HepG2 (cell line): ENCODE data around the gene PCGF3. TPM values are rescaled to one million over a fixed set of nuclear protein-coding genes. Genes with fewer than 3 reads are reported as not detected.

Experiments used
- BRD4 ChIP-seq: sonication (generic); formaldehyde crosslinking; IDR thresholded peaks from 2 replicates; pipeline ENCODE4 v1.4.0; 2020; ENCODE audit warnings: missing genetic modification reagents
- CREB1 ChIP-seq, 2 experiments: fragments of 450-650 bp in 1 of 2; IDR thresholded peaks; 2 replicates each; pipeline ENCODE4 v1.6.1; 2016 to 2017; ENCODE audit warnings: control low read depth in 1 of 2, mild to moderate bottlenecking in 1 of 2, missing compliant biosample characterization in 1 of 2, missing genetic modification characterization in 1 of 2
- GFI1 ChIP-seq: sonication (generic); formaldehyde crosslinking; IDR thresholded peaks from 2 replicates; pipeline ENCODE4 v1.5.0; 2020; ENCODE audit warnings: missing genetic modification reagents, mild to moderate bottlenecking, borderline replicate concordance
- KAT8 ChIP-seq: IDR thresholded peaks from 2 replicates; pipeline ENCODE4 v1.6.1; 2016; ENCODE audit warnings: missing genetic modification reagents, missing compliant biosample characterization
- MTF1 ChIP-seq: sonication (generic); formaldehyde crosslinking; IDR thresholded peaks from 2 replicates; pipeline ENCODE4 v1.5.0; 2020; ENCODE audit warnings: missing genetic modification reagents
- NFKBIZ ChIP-seq: IDR thresholded peaks from 2 replicates; pipeline ENCODE4 v1.6.1; 2018; ENCODE audit warnings: missing genetic modification reagents, missing compliant biosample characterization
- RFX5 ChIP-seq: IDR thresholded peaks from 2 replicates; pipeline ENCODE4 v1.6.1; 2011; ENCODE audit warnings: low read depth, low read length, improper control_type of control experiment
- ZBTB1 ChIP-seq: sonication (generic); formaldehyde crosslinking; IDR thresholded peaks from 2 replicates; pipeline ENCODE4 v1.4.0; 2020; ENCODE audit warnings: missing genetic modification reagents, borderline replicate concordance
- ZBTB8A ChIP-seq: sonication (generic); formaldehyde crosslinking; IDR thresholded peaks from 2 replicates; pipeline ENCODE4 v1.4.0; 2020; ENCODE audit warnings: mild to moderate bottlenecking, low read depth, missing genetic modification reagents, borderline replicate concordance
- ZFP1 ChIP-seq: IDR thresholded peaks from 2 replicates; pipeline ENCODE4 v1.6.1; 2016
- ZNF292 ChIP-seq: sonication (generic); formaldehyde crosslinking; IDR thresholded peaks from 2 replicates; pipeline ENCODE4 v1.8.1; 2022; ENCODE audit warnings: mild to moderate bottlenecking, low read depth, missing genetic modification reagents, borderline replicate concordance
- ZNF430 ChIP-seq: sonication (generic); formaldehyde crosslinking; IDR thresholded peaks from 2 replicates; pipeline ENCODE4 v1.9.0; 2021; ENCODE audit warnings: mild to moderate bottlenecking, missing genetic modification reagents
- ZNF446 ChIP-seq: sonication (generic); formaldehyde crosslinking; IDR thresholded peaks from 2 replicates; pipeline ENCODE4 v1.5.0; 2020; ENCODE audit warnings: mild to moderate bottlenecking, missing genetic modification reagents
- ZNF460 ChIP-seq: sonication (generic); formaldehyde crosslinking; IDR thresholded peaks from 2 replicates; pipeline ENCODE4 v1.5.1; 2020; ENCODE audit warnings: missing genetic modification reagents, mild to moderate bottlenecking, borderline replicate concordance
- ZNF501 ChIP-seq: sonication (generic); formaldehyde crosslinking; IDR thresholded peaks from 2 replicates; pipeline ENCODE4 v1.5.1; 2020; ENCODE audit warnings: mild to moderate bottlenecking, moderate library complexity, missing genetic modification reagents
- ZNF768 ChIP-seq: sonication (generic); formaldehyde crosslinking; IDR thresholded peaks from 2 replicates; pipeline ENCODE4 v1.4.0; 2020; ENCODE audit warnings: missing genetic modification reagents
- ZNF792 ChIP-seq: IDR thresholded peaks from 2 replicates; pipeline ENCODE4 v1.6.1; 2016
- ZSCAN31 ChIP-seq: sonication (generic); formaldehyde crosslinking; IDR thresholded peaks from 2 replicates; pipeline ENCODE4 v1.5.0; 2020; ENCODE audit warnings: low read depth, mild to moderate bottlenecking, missing genetic modification reagents
- polyA plus RNA-seq, 8 experiments: library from polyadenylated mRNA; depleted of rRNA in 3 of 8; stranded (reverse) in 7 of 8; unstranded in 1 of 8; fragments of >200 nt; fragmentation: Illumina TruSeq in 4 of 8; extraction: Trizol in 4 of 8; gene quantifications; 2 replicates each; pipeline versions ENCODE4 v1.2.1 to v1.2.3, GENCODE V29; 2011 to 2016; ENCODE audit warnings: low read depth in 4 of 8, missing spikeins in 1 of 8, mixed read lengths in 1 of 8; ENCODE audit not compliant: insufficient read depth in 1 of 8
- total RNA-seq, 5 experiments: library from RNA; depleted of rRNA; stranded (reverse); fragments of >200 nt; fragmentation: Illumina TruSeq; extraction: Trizol; gene quantifications; 2 replicates each; pipeline ENCODE4 v1.2.3, GENCODE V29; 2016; ENCODE audit warnings: low read depth in 1 of 5
- TF ChIP-seq, protein P1 (sequence below): sonication (generic); formaldehyde crosslinking; IDR thresholded peaks from 2 replicates; pipeline ENCODE4 v1.9.0; 2021; ENCODE audit warnings: missing genetic modification reagents, mild to moderate bottlenecking, borderline replicate concordance
- TF ChIP-seq, protein P2 (sequence below): sonication (generic); formaldehyde crosslinking; IDR thresholded peaks from 2 replicates; pipeline ENCODE4 v1.4.0; 2020; ENCODE audit warnings: mild to moderate bottlenecking, missing genetic modification reagents
- TF ChIP-seq, protein P3 (sequence below): sonication (generic); formaldehyde crosslinking; IDR thresholded peaks from 2 replicates; pipeline ENCODE4 v1.4.0; 2020; ENCODE audit warnings: missing genetic modification reagents, mild to moderate bottlenecking, borderline replicate concordance
- TF ChIP-seq, protein P4 (sequence below): sonication (generic); formaldehyde crosslinking; IDR thresholded peaks from 2 replicates; pipeline ENCODE4 v1.5.1; 2020; ENCODE audit warnings: mild to moderate bottlenecking, missing genetic modification reagents

The PCGF3 gene
- total and polyA plus RNA-seq, 2 of the 13 experiments (the other 11 are each of a cell fraction or from before 2014, with no cell fraction given): 28.6 to 66.2 TPM

DNA sequence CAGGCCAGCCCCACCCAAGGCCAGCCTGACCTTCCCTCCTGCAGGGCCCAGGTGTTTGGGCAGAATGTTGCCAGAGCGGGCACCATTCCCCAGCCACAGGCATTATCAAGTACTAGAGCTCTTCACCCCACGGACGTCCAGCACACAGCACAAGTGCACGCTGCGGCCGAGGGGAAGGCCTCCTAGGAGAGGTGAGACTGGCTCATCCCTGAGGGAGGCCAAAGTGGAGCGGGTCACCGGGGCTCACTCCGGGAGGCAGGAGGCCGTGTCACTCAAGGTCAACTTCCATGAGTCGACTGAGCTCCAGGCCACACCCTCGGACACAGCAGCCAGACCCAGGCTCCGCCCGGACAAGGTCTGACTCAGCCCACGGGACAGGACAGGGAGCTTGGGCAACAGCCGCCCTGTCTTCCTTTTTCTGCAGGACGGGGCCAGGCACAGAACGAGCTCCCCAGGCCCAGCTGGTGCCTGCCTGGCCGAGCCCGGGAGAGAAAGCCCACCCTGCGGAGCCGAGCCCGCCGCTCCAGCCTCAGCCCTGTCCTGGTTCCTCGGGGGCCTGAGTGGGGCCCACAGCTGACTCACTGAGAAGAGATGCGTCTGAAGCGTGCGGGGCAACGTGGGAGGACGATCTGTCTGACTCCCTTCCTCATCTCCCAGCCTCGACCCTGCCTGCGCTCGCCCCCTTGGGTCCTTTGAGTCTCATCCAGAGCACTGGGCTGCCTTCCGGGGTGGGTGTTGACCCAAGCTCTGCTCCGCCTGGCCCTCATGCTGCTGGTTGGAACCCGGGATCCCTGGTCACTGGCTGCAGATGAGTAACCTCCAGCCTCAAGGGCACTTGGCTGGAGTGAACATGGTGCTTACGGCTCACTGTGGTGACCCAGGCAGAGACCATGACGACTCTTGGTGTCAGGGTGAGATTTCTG is 18.3 kb upstream of the PCGF3 start (continued):
- TF ChIP-seq, protein P1, sequence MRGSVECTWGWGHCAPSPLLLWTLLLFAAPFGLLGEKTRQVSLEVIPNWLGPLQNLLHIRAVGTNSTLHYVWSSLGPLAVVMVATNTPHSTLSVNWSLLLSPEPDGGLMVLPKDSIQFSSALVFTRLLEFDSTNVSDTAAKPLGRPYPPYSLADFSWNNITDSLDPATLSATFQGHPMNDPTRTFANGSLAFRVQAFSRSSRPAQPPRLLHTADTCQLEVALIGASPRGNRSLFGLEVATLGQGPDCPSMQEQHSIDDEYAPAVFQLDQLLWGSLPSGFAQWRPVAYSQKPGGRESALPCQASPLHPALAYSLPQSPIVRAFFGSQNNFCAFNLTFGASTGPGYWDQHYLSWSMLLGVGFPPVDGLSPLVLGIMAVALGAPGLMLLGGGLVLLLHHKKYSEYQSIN (CRISPR knock-in tag): no peak
- TF ChIP-seq, protein P2, sequence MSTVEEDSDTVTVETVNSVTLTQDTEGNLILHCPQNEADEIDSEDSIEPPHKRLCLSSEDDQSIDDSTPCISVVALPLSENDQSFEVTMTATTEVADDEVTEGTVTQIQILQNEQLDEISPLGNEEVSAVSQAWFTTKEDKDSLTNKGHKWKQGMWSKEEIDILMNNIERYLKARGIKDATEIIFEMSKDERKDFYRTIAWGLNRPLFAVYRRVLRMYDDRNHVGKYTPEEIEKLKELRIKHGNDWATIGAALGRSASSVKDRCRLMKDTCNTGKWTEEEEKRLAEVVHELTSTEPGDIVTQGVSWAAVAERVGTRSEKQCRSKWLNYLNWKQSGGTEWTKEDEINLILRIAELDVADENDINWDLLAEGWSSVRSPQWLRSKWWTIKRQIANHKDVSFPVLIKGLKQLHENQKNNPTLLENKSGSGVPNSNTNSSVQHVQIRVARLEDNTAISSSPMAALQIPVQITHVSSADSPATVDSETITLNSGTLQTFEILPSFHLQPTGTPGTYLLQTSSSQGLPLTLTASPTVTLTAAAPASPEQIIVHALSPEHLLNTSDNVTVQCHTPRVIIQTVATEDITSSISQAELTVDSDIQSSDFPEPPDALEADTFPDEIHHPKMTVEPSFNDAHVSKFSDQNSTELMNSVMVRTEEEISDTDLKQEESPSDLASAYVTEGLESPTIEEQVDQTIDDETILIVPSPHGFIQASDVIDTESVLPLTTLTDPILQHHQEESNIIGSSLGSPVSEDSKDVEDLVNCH (CRISPR knock-in tag): 0 out of 2 replicates have a peak, but pooled peaks have one; percentile 31
- no peak for TF ChIP-seq ZBTB1 (CRISPR knock-in tag)
- TF ChIP-seq ZNF501 (CRISPR knock-in tag): peak; percentile 80
- TF ChIP-seq, protein P3, sequence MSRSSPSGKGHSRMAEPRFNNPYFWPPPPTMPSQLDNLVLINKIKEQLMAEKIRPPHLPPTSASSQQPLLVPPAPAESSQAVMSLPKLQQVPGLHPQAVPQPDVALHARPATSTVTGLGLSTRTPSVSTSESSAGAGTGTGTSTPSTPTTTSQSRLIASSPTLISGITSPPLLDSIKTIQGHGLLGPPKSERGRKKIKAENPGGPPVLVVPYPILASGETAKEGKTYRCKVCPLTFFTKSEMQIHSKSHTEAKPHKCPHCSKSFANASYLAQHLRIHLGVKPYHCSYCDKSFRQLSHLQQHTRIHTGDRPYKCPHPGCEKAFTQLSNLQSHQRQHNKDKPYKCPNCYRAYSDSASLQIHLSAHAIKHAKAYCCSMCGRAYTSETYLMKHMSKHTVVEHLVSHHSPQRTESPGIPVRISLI (CRISPR knock-in tag): no peak
- TF ChIP-seq KAT8: peak; percentile 44; the same call in 1 of the 2 replicates
- TF ChIP-seq RFX5: no peak
- no peak for TF ChIP-seq ZFP1 (CRISPR knock-in tag)
- TF ChIP-seq ZSCAN31 (CRISPR knock-in tag): no peak; the same call in 1 of the 2 replicates
- no peak for TF ChIP-seq ZNF768 (CRISPR knock-in tag)
- TF ChIP-seq, protein P4, sequence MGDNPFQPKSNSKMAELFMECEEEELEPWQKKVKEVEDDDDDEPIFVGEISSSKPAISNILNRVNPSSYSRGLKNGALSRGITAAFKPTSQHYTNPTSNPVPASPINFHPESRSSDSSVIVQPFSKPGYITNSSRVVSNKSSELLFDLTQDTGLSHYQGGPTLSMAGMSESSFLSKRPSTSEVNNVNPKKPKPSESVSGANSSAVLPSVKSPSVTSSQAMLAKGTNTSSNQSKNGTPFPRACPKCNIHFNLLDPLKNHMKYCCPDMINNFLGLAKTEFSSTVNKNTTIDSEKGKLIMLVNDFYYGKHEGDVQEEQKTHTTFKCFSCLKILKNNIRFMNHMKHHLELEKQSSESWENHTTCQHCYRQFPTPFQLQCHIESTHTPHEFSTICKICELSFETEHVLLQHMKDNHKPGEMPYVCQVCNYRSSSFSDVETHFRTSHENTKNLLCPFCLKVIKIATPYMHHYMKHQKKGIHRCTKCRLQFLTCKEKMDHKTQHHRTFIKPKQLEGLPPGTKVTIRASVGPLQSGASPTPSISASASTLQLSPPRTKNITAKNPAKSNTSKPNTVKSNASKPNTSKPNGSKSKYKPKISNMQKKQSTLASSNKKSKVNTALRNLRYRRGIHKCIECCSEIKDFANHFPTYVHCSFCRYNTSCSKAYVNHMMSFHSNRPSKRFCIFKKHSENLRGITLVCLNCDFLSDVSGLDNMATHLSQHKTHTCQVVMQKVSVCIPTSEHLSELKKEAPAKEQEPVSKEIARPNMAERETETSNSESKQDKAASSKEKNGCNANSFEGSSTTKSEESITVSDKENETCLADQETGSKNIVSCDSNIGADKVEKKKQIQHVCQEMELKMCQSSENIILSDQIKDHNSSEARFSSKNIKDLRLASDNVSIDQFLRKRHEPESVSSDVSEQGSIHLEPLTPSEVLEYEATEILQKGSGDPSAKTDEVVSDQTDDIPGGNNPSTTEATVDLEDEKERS (CRISPR knock-in tag): no peak
- TF ChIP-seq ZNF430 (CRISPR knock-in tag): no peak; the same call in 1 of the 2 replicates
- no peak for TF ChIP-seq ZNF446 (CRISPR knock-in tag)
- peak; percentile 90 for TF ChIP-seq ZNF292 (CRISPR knock-in tag)
- TF ChIP-seq NFKBIZ: no peak
- no peak for TF ChIP-seq ZNF460 (CRISPR knock-in tag)
- TF ChIP-seq BRD4 (CRISPR knock-in tag): peak; percentile 56
- no peak for TF ChIP-seq MTF1 (CRISPR knock-in tag)
- TF ChIP-seq CREB1 (IDR thresholded peaks at IDR 0.05): 0 out of 2 replicates have a peak, but pooled peaks have one; percentile 4
- TF ChIP-seq CREB1 (CRISPR knock-in tag; IDR thresholded peaks at IDR 0.05): no peak
- no peak; the same call in 1 of the 2 replicates for TF ChIP-seq ZNF792 (CRISPR knock-in tag)
- TF ChIP-seq GFI1 (CRISPR knock-in tag): no peak
- no peak for TF ChIP-seq ZBTB8A
